ENCODE data around the gene VGLL1.

Gene VGLL1, protein sequence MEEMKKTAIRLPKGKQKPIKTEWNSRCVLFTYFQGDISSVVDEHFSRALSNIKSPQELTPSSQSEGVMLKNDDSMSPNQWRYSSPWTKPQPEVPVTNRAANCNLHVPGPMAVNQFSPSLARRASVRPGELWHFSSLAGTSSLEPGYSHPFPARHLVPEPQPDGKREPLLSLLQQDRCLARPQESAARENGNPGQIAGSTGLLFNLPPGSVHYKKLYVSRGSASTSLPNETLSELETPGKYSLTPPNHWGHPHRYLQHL

DNA sequence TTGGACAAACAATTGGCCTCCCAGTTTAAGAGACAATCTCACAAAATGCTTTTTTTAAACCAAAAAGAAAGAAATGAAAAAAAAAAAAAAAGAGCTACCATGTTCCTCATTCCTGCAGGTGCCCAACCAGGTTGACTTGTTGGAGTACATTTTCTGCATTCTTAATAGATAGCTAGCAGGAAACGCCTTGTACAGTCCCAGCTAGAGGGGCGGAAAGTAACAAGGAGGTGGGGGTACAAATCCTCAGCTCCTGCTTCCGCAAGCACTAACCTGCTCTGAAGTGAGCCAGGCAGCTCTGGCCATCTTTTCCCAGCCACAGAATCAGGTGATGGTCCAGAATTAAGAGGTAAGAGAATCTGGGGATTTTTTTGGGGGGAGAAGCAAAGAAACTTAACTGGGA lies at the start of gene VGLL1:
VGLL1 (plus strand) TSS at position 265 of the 400 bp plus-strand sequence. CDS start 3,806 bp downstream, outside the sequence.
- no peak for DNase-seq

DNA sequence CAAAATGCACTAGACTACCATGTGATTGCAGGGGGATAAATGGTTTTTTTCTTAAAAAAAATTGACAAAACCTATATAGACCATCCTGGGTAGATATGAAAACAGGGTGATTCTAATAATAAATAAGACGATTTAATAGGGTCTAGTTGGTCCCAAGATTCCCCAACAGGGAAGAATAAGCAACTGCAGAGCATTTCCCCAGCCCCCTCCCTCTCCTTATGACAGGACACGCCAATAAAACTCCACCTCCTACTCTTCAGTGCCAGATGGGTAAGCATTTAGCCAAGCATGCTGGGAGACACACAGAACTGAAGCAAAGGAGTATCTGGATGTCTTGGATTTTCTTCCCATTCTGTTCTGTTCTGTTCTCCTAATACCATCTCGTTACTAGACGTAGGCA lies 44.4 kb upstream of the VGLL1 start, which contains the start of gene BRS3:
BRS3 (plus strand) TSS at position 301 of the 400 bp plus-strand sequence. CDS start 168 bp downstream, outside the sequence.
- DNase-seq, result no peak

DNA sequence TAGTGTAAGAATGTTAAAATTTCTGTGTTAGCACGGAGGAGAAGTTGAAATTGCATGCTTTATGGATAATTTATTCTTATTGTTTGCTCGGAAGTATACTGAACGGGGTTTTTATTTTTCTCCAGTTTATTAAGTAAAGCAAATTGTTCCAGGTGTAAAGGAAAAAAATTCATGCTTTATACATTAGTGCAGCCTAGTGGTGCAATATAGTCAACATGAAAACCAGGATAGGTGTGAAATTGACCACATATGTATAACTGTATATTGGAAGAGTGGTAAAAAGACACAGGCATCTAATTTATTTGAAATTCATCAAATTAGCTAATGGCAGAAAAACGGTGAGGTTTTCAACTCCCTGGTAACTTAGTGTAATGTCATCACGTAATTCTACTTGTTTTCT lies 43.3 kb upstream of the VGLL1 start:
- peak; percentile 14 for DNase-seq

DNA sequence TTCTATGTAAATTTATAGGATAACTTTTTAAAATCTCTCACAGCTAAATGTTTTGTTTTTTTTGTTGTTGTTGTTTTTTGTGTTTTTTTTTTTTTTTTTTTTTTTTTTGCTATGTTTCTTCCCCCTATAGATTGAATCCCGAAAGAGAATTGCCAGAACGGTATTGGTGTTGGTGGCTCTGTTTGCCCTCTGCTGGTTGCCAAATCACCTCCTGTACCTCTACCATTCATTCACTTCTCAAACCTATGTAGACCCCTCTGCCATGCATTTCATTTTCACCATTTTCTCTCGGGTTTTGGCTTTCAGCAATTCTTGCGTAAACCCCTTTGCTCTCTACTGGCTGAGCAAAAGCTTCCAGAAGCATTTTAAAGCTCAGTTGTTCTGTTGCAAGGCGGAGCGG lies 40.2 kb upstream of the VGLL1 start:
- no peak for DNase-seq

DNA sequence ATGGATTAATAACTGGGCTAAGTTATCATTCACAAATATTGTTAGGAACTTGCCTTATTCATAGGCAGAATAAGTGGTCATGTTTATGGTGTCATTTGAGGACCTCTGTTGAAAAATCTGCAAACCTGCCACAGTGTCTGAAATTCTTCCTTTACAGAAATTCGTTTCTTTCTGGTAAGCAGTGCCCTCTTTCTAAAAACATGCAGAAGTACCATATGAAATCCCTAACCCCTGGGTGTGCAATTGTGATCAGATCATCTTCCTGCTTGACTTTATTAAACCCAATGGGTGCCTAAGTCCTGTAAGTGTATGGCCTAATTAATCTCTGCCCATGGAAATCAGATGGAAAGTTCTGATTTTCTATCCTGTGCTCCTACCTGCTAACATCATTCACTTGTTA lies 39.0 kb upstream of the VGLL1 start:
- DNase-seq, result no peak

DNA sequence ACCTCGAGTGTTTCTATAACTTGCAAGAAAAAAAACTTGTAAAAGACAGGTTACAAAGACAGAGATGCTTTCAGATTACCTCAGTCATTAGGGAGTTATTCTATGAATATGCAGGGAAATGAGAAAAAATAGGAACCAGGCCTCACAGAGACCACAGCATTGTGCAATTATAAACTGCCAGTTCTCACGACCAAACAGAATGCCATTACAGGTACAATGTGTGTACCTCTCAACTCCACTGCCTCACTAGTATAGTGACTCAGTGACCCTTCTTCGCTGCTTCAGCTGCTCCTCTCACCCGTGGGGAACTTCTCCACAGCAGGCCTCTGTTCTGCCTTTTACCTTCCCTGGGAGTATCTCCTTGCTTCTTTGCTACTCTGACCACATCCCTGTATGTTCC lies 37.0 kb upstream of the VGLL1 start:
- no peak for DNase-seq

DNA sequence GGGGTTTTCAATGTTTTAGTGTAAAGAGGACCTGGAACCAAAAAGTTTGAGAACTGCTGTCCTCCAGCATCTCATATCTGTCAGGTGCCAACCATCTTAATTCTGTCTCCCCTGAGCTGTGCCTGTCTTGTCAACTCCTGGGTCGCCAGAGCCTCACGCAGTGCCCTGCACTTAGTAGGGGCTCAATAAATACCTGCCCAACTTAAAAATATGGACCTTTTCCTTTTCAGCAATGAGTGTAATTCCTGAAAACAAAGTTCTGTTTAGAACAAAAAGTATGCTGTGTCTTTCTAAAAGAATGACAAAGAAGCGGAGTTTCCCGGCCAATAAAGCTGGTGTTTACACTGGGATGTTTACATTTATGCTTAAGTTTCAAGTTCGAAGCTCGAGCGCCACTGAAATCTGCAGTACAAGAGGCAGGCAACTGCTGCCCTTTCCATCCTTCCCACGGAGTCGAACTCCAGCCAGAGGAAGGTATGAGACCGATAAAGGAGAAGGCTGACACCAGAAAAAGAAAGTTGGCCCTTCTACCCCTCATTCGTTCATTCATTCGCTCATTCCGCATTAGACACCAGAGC lies 35.7 kb upstream of the VGLL1 start:
- no peak for DNase-seq

DNA sequence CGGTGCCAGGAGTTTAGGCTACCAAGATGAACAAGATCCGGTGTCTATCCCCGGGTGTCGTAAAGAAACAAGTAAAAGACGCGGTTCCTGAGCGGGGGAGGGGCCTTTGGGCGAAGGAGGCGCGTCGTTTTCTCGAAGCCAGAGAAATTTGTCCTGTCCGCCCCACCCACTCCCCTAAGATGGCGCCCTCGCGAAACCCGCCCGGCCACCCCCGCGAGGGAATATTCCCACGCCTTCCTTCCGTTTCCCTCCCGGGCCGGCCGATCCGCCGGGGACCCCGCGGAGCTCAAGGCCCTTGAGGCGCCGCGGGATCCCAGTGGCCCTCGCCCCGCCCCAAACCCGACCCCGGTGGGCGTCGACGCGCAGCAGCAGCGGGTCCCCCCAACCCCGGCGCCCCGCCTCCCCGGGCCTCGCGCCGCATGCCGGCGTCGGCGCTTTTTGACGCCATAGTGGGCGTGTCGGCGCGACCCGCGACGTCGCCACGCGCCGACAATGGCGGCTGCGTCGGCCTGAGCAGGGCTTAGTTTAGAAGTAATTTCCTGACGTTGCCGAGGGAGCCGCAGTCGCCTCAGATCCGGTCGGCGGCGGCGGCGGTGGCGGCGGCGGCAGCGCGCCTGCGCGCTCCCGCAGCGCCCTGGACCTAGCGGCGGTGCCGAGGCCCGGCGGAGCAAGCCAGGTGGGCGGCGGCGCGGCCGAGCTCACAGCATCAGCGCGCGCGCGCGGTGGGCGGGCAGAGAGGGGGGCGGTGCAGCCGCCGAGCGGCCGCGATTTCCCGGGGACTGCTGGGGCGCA lies 35.1 kb upstream of the VGLL1 start:
- DNase-seq, result peak; percentile 64

DNA sequence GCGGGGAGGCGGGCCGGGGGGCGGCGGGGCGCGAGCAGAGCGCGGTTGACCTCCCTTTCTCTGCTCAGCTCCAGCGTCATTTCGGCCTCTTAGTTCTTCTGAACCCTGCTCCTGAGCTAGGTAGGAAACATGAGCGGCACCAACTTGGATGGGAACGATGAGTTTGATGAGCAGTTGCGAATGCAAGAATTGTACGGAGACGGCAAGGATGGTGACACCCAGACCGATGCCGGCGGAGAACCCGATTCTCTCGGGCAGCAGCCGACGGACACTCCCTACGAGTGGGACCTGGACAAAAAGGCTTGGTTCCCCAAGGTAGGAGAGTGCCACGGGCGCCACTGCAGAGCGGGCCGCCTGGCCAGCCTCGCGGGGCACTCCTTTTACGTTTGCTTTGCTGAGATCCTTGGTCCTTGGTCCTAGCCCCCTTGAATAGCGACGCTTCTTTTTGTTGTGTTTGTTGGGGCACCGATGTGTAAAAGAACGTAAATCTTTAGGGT lies 34.4 kb upstream of the VGLL1 start, which contains the start of gene HTATSF1:
HTATSF1 (plus strand) TSS at position 37 of the 497 bp plus-strand sequence; CDS start at position 130, 93 bp downstream.
- peak; percentile 63 for DNase-seq

DNA sequence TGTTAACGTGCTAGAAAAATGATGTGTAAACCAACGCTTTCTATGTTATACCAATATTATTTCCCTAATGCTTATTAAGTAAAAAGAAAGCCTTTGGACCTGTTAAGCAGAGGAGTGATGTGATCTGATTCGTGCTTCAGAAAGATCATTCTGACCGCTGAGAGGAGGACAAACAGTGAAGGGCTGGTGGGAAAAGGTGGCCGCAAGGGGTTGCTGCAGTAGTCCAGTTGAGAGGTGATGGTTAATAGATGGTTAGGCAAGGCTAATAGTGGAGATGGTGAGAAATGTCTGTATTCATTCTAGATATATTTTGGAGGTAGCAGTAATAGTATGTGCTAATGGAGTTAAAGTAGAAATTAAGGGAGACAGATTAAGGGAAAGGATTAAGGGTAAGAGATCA lies 12.9 kb upstream of the VGLL1 start:
- DNase-seq, result no peak

DNA sequence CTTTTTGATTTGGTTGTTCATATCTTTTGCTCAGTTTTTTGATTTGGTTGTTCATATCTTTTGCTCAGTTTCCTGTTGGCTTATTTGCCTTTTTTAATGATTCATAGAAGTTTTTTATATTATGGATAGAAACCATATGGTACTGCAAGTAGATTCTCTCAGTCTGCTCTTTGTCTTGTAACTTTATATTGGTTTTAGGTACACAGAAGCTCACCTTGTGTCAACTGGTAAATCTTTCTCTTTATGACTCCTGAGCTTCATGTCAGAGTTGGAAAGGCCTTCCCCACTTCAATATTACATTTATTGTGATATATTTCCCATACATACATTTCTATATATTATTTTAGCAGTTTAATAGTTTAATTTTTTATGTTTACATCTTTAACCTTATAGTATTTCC lies 8.2 kb upstream of the VGLL1 start:
- DNase-seq, result no peak

DNA sequence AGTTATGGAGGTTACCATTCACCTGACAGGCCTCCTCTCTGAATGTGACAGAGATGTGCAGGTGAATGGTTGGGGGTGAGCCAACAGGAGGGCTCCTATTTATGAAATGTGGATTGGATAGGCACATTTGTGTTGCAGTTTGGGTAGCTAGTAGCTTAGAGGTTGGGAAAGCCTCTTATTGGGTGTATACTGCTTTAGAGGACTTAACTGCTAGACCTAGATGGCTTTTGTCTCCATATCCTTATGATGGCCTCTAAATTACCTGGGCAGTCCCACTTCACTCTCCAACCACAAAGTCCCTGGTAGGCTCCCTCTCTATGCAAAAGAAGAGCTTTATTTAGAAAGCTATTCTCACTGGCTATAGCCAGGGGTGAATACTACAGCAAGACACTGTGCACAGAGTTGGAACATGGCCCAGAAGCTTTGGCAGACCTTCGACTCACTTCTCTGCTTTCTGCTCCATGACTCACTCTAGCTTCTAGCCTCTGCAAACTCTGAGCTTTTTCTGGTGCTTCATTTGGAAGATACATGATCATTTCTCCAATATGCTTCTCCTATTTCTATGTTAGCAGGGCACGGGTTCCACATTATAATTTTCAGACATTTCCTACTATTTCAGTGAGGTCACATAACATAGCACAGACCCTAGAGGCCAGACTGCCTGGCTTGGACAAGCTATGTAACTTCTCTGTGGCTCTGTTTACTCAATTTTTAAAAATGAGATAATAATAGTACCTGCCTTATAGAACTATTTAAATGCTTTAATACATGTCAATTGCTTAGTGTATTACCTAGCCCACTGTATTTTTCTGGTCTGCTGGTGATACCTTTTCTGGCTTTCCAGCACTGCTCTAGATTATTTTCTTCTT lies 6.0 kb upstream of the VGLL1 start:
- DNase-seq, result no peak

DNA sequence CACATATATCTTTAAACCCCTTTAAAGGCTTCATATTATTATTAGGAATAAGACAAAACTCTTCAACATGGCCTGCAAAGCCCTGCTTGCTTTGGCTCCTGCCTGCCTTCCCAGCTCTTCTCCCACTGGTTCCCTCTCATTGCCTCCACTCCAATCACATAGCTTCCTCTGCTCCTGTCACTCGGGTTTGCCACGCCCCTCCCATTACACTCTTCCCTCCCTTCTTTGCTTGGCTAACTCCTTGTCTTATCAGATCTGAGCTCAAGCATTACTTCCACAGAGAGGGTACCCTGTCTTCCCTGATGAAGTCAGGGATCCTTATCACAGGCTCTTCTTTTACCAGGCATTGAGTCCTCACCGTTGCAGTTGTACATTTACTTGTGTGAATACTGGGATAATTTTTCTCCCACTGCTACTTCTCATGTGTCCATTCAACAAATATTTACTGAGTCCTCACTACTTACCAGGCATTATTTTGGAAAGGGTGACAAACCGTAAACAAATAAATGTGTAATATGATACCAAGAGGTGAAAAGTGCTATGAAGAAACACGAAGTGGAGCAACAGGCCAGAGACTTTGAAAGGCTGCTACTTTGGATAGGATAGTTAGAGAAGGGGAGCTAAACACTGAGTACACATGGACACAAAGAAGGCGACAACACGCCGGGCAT lies 3.2 kb upstream of the VGLL1 start:
- DNase-seq, result no peak

DNA sequence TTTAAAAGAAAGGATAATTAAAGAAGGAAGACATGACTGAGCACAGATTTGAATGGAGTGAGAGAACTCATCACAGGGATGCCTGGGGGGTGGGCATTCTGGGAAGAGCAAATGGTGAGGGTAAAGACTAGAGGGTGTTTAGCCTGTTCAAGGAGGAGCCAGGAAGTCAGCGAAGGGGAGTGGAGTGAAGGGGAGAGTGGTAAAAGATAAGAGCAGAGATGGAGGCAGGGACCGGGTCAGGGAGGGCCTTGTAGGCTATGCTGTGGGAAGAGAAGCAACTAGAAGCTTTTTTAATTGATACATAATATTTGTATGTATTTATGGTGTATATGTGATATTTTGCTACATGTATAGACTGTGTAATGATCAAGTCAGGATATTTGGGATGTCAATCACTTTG lies 2.2 kb upstream of the VGLL1 start:
- DNase-seq, result no peak

DNA sequence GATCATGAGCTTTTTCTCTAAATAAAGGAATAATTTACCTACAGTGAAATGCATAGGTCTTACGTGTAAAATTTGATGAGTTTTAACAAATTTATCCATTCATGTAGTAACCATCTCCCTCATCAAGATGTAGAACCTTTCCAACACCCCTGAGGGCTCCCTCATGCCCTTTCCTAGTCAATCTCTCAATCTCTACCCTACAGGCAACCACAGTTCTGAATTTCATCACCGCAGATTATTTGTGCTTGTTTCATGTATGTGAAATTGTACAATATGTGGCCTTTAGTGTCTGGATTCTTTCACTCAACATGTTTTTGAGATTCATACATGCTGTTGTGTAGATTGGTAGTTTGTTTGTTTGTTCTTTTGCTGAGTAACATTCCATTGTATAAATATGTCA lies 2.1 kb downstream of the VGLL1 start:
- no peak for DNase-seq

DNA sequence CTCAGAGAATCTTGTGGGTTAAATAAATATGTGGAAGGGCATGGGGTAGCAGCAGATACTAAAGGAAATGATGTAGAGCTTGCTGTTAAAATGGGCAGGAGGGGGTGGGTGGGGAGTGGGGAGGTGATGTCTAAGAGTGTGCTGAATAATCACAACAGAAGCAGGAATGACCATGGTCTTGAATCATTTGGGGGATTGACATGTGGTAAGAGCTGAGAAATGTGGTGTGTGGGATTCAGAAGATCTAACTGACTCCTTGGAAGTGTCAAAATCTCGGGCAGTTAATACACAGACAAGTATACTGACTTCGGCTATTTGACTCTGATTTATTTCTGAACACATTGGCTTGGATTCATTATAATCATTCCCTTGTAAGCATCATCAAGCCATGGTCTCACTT lies 6.8 kb downstream of the VGLL1 start:
- no peak for DNase-seq

DNA sequence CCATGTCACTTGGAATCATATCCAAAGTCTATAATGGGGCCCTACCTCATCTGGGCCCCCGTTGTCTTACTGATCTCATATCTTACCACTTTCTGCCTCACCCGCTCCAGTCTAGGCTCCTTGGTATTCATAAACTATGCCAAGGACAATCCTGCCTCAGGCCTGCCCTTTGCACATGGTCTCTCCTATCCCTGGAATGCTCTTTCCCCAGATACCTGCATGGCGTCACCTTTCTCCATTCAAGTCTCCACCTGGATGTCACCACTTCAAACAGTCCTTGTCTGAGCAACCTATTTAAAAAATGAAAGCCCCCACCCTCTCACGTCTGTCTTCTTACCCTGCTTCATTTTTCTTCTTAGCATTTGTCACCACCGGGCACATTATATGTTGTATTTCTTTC lies 8.2 kb downstream of the VGLL1 start:
- no peak for DNase-seq

DNA sequence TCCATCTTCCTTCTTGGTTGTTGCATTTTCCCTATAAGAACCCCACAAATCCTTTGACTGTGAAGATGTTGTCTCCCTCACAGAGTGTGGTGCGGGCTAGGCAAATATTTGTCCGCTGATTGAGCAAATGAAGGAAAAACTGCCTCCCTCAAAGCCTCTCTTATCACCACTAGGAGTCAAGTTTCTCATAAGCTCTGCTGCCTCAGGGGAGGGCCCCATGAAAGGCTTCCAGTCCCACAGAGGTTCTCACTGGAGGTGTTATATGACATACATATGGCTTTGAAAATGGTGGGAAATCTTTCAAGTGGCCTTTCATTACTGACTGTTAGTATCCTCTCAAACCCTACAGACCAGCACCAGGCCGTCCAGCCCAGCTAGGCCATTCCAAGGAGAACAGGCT lies 9.3 kb downstream of the VGLL1 start:
- no peak for DNase-seq

DNA sequence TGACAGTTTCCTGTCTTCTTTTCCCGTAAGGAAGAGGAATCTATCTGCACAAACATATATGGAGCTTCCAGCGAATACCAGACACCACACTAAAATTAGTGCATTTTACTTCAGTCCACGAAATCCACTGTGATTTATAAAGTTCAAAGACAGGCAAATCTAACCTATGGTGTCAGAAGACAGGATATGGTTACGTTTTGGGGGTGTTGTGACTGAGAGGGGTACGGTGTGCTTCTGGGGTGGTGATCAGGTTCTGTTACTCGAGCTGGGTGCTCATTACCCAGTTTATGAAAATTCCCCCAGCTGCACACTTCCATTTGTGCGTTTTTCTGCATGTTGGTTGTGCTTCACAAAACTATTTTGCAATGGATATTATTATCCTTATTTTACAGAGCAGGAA lies 10.3 kb downstream of the VGLL1 start:
- DNase-seq, result no peak

DNA sequence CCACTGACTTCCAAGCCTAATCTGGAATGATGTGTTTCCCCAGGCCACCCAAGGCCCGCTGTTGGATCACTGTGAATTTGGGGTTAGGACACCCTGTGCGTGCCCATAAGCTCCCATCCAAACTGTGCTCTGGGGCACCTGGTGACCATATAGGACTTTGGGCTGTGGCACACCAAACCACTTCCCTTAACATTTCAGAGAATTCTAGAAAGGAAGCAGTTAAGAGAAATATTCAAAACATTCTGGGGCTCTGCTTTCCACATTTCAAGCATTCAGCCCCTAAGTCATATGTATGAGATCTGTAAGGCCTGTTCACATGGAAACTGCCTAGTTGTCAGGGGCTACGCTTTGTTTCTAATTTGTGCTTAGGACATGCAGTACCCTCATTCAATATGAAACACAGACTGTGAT lies 14.4 kb downstream of the VGLL1 start:
- DNase-seq, result no peak

DNA sequence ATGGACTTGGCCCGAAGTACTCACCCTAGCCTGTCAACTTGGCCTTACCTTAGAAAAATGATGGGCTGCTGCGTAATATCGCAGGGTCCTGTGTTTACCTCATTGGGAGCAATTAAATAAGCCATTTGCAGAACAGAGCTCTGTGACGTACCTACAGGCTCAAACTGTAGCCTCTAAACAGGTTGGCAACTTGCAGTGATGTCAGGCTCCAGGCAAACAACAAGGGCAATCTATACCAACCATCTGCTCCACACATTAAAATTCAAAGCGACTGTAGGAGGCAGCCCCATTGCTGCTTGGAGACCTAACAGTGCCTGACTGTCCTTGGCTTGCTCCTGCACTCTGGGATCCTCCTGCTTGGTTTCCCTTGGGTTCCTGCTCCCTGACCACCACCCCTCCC lies 17.2 kb downstream of the VGLL1 start:
- DNase-seq, result no peak

DNA sequence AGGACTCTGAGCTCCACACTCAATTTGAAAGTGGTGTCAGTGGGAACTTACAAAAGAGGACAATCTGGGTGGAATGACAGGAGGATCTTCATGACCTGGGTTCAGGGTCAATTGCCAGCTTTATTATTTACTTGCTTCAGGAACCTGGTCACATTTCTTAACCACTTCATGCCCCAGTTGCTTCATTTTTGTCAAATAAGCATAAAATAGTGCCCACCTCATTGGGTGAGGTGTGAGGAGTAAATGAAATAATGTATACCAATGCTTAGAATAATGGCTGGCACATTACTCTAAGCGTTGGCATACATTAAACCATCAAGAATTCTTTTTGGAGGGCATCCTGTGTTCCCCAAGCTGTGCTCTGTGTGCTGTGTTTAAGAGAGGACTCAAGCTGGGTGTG lies 19.4 kb downstream of the VGLL1 start:
- DNase-seq, result no peak

Data from NCI-H748 treated with DMSO at 0.1 percent for 48 hours (cell line).